ENCODE data around the gene LTBP1.

- TF ChIP-seq CTCF (IDR thresholded peaks at IDR 0.05) (no peak), POLR2A (IDR thresholded peaks at IDR 0.05) (no peak), POLR2AphosphoS5 (IDR thresholded peaks at IDR 0.05) (no peak)
These were observed 176.0 kb downstream of the LTBP1 start for GRCh38 chr2:33122726-33123125.

All from suprapubic skin (tissue), 4 donors.